ENCODE results near the gene ADGRA3.

GRCh38 chr4:22413471-22413870 lies 102.4 kb downstream of the ADGRA3 start:
- TF ChIP-seq EZH2 (IDR thresholded peaks at IDR 0.05) (no peak), POLR2AphosphoS5 (IDR thresholded peaks at IDR 0.05; ENCODE audit: borderline replicate concordance, low read depth, low read length) (no peak)

All from SK-N-MC (cell line).